Lower leg skin (tissue), 3 donors: ENCODE results near the gene RNU7-1.

Source experiments
- CTCF ChIP-seq, 3 donors: fragments of 450-650 bp; IDR thresholded peaks; one replicate each; pipeline ENCODE4 v1.5.1; 2016; ENCODE audit warnings: antibody characterized with exemption in 3 of 3, mild to moderate bottlenecking in 3 of 3, moderate library complexity in 2 of 3
- POLR2A ChIP-seq, 2 donors: fragments of 450-650 bp; IDR thresholded peaks; one replicate each; pipeline ENCODE4 v1.6.1; 2016 to 2017; ENCODE audit warnings: antibody characterized with exemption in 2 of 2, mild to moderate bottlenecking in 1 of 2, moderate library complexity in 1 of 2

GRCh38 chr12:6941782-6942181 is 1.8 kb upstream of the RNU7-1 start:
- TF ChIP-seq CTCF (IDR thresholded peaks at IDR 0.05), result no peak
- no peak for TF ChIP-seq POLR2A (IDR thresholded peaks at IDR 0.05)
